Left ventricle myocardium inferior (tissue), 1 donor: ENCODE data around the gene ZBED5. TPM values are rescaled to one million over a fixed set of nuclear protein-coding genes. Genes with fewer than 3 reads are reported as not detected.

Experiments
- DNase-seq: peaks from one replicate; pipeline ENCODE4 v3.0.0-alpha.2; 2020
- H3K27ac ChIP-seq: fragments of 200-600 bp; replicated peaks from 2 replicates; pipeline ENCODE4 v1.8.0; 2021
- H3K27me3 ChIP-seq: fragments of 200-600 bp; 2 replicates; pipeline ENCODE4 v1.8.0; 2021; ENCODE audit warnings: low read depth
- H3K36me3 ChIP-seq: fragments of 200-600 bp; 2 replicates; pipeline ENCODE4 v1.8.0; 2021
- H3K4me1 ChIP-seq: fragments of 200-600 bp; 2 replicates; pipeline ENCODE4 v1.8.0; 2021
- H3K4me3 ChIP-seq: fragments of 200-600 bp; 2 replicates; pipeline ENCODE4 v1.8.0; 2021; ENCODE audit warnings: mild to moderate bottlenecking, moderate library complexity
- H3K9me3 ChIP-seq: fragments of 200-600 bp; replicated peaks from 2 replicates; pipeline ENCODE4 v1.8.0; 2021
- CTCF ChIP-seq: fragments of 200-600 bp; IDR thresholded peaks from 2 replicates; pipeline ENCODE4 v1.8.0; 2021; ENCODE audit warnings: antibody characterized with exemption, mild to moderate bottlenecking, borderline replicate concordance
- intact Hi-C: fragments of 100-400 bp; cut with micrococcal nuclease; formaldehyde crosslinking; loops from one replicate; pipeline ENCODE4 v1.11.0; 2022
- total RNA-seq: library from RNA; stranded (reverse); fragmentation: NEBNext Ultra II Directional; extraction: Animal tissue kit (Norgen Biotek cat#: 25700); gene quantifications from one replicate; pipeline ENCODE4 v1.2.1, GENCODE V29; 2021
- donor health status: DM: no; HTN: yes; CAD: no; lungs with severe emphysema.

The ZBED5 gene
- total RNA-seq, 1 donor from 2014 or later: 41.6 TPM

- TF ChIP-seq CTCF: no peak
- Histone ChIP-seq H3K4me1 (peaks cover 60% of the 10 kb centered on the region), H3K27me3 (no peaks in the 10 kb centered on the region), H3K27ac (peak overlapping the region; percentile 67), H3K4me3 (peak overlapping the region; percentile 7), H3K36me3 (peaks cover 4% of the 10 kb centered on the region), H3K9me3 (peaks cover 6% of the 10 kb centered on the region)
- intact Hi-C loops: no loop called here
- no peak for DNase-seq
Measured at GRCh38 chr11:10866893-10867331, 9.1 kb upstream of the ZBED5 start.

GRCh38 chr11:10865837-10866270 is 8.0 kb upstream of the ZBED5 start:
- peaks cover 62% of the 10 kb centered on the region for H3K4me1 ChIP-seq
- no peaks in the 10 kb centered on the region for H3K36me3 ChIP-seq
- no peaks in the 10 kb centered on the region for H3K27me3 ChIP-seq
- intact Hi-C loops: no loop called here
- TF ChIP-seq CTCF: no peak
- no peak for DNase-seq
- H3K27ac ChIP-seq: peak overlapping the region; percentile 99
- H3K9me3 ChIP-seq: no peaks in the 10 kb centered on the region
- H3K4me3 ChIP-seq: no peak overlapping the region

DNA sequence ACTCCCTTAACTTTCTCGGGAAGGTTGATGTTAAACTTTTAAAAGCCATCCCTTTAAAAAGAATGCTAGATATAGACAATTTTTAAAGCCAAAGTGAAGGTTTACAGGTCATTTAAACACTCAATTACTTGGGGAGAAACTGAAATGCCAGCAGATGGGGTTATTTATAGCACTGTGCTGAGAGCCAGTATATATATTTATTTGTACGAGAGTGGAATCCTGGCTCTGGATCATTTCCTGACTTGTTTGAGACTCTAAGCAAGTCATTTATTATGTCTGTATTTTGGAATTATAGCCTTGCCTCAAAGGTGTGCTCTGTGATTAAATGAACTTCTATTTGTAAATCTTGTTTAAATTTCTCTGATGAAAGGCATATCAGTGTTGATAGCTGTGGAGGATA is 6.8 kb upstream of the ZBED5 start:
- peaks cover 74% of the 10 kb centered on the region for H3K4me1 ChIP-seq
- H3K27ac ChIP-seq: peak overlapping the region; percentile 99
- peak overlapping the region; percentile 48 for H3K4me3 ChIP-seq
- intact Hi-C loops: no loop called here
- no peak for TF ChIP-seq CTCF
- H3K36me3 ChIP-seq: no peaks in the 10 kb centered on the region
- DNase-seq: no peak
- H3K27me3 ChIP-seq: no peaks in the 10 kb centered on the region
- H3K9me3 ChIP-seq: no peaks in the 10 kb centered on the region

- no peak for TF ChIP-seq CTCF
- Histone ChIP-seq H3K4me3 (no peak overlapping the region), H3K27me3 (no peaks in the 10 kb centered on the region), H3K4me1 (peaks cover 74% of the 10 kb centered on the region), H3K36me3 (no peaks in the 10 kb centered on the region), H3K9me3 (no peaks in the 10 kb centered on the region), H3K27ac (peak overlapping the region; percentile 99)
- no peak for DNase-seq
- intact Hi-C loops: no loop called here
Measured at GRCh38 chr11:10862446-10862845, 4.6 kb upstream of the ZBED5 start.

DNA sequence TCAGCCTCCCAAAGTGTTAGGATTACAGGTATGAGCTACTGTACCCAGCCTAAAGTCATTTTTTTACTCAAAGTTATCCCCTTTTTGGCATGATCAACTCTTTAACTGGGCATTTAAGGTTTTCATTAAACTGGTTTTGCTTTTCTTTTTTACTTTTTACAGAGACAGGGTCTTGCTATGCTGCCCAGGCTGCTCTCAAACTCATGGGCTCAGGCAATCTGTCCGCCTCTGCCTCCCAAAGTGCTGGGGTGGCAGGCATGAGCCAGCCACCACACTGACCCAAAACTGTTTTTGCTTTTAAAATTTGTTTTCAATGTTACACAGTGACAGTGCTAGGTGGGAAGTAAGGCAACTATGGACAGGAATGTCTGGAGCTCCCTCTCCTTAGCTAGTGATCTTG is 3.9 kb upstream of the ZBED5 start:
- H3K27me3 ChIP-seq: no peaks in the 10 kb centered on the region
- H3K4me1 ChIP-seq: peaks cover 74% of the 10 kb centered on the region
- intact Hi-C loops: no loop called here
- no peak for DNase-seq
- no peaks in the 10 kb centered on the region for H3K9me3 ChIP-seq
- no peak for TF ChIP-seq CTCF
- peak overlapping the region; percentile 99 for H3K27ac ChIP-seq
- no peak overlapping the region for H3K4me3 ChIP-seq
- H3K36me3 ChIP-seq: no peaks in the 10 kb centered on the region
